GM18499 (cell line): Measurements from ENCODE around the gene CDON.
"Not testable (repeated sequence)": the region's sequence is repeated elsewhere in the genome, so short reads cannot be mapped to it uniquely, and the experiment has no call there.

ENCODE experiments used
- ATAC-seq: cut with Tn5 transposase; IDR thresholded peaks from one replicate; pipeline ENCODE4 v1.9.1; 2021; ENCODE audit warnings: moderate number of reproducible peaks; ENCODE audit not compliant: insufficient read depth, unreplicated experiment

Gene CDON

GRCh38 chr11:126007238-126007637 lies 55.4 kb downstream of the CDON start:
- no peak for ATAC-seq

GRCh38 chr11:126006068-126006467 lies 56.6 kb downstream of the CDON start:
- no peak for ATAC-seq

GRCh38 chr11:126002181-126002580 lies 60.5 kb downstream of the CDON start:
- no peak for ATAC-seq

GRCh38 chr11:125999234-125999880 lies 63.3 kb downstream of the CDON start:
- no peak for ATAC-seq

GRCh38 chr11:125998267-125998666 lies 64.4 kb downstream of the CDON start:
- no peak for ATAC-seq

GRCh38 chr11:125995313-125995712 lies 67.4 kb downstream of the CDON start:
- peak; percentile 78 for ATAC-seq

GRCh38 chr11:125994509-125994908 lies 68.2 kb downstream of the CDON start:
- no peak for ATAC-seq

GRCh38 chr11:125992893-125993292 lies 69.8 kb downstream of the CDON start:
- no peak for ATAC-seq

GRCh38 chr11:125990244-125990643 lies 72.4 kb downstream of the CDON start:
- no peak for ATAC-seq

GRCh38 chr11:125987066-125987641 lies 75.5 kb downstream of the CDON start:
- no peak for ATAC-seq

- ATAC-seq, result not testable (repeated sequence)
Observed at GRCh38 chr11:125985956-125986355, 76.7 kb downstream of the CDON start.

GRCh38 chr11:125982348-125982730 lies 80.3 kb downstream of the CDON start:
- no peak for ATAC-seq

GRCh38 chr11:125980436-125980835 lies 82.2 kb downstream of the CDON start:
- ATAC-seq, result no peak

GRCh38 chr11:125979511-125979910 lies 83.2 kb downstream of the CDON start:
- no peak for ATAC-seq

- no peak for ATAC-seq
Observed at GRCh38 chr11:125978778-125979407, 83.8 kb downstream of the CDON start.

GRCh38 chr11:125978181-125978716 lies 84.4 kb downstream of the CDON start:
- ATAC-seq, result no peak

- no peak for ATAC-seq
Observed at GRCh38 chr11:125977333-125977732, 85.3 kb downstream of the CDON start.

- ATAC-seq, result no peak
Observed at GRCh38 chr11:125976156-125976555, 86.5 kb downstream of the CDON start.

GRCh38 chr11:125975634-125976033 lies 87.0 kb downstream of the CDON start:
- no peak for ATAC-seq

GRCh38 chr11:125974284-125974683 lies 88.4 kb downstream of the CDON start:
- no peak for ATAC-seq

GRCh38 chr11:125971618-125972017 lies 91.0 kb downstream of the CDON start:
- no peak for ATAC-seq

- ATAC-seq, result no peak
Observed at GRCh38 chr11:125968354-125968753, 94.3 kb downstream of the CDON start.
